K562 (cell line): ENCODE data around the gene NFKBIA. TPM values are rescaled to one million over a fixed set of nuclear protein-coding genes. Genes with fewer than 3 reads are reported as not detected.
A peak's percentile ranks its signal among the peaks of the same experiment; 100 is the strongest.

ENCODE experiments used
- ARID4B ChIP-seq: sonication (generic); formaldehyde crosslinking; IDR thresholded peaks from 2 replicates; pipeline ENCODE4 v1.8.0; 2022; ENCODE audit warnings: mild to moderate bottlenecking, missing genetic modification reagents
- BCL6 ChIP-seq: fragments of 250-450 bp; sonication (Bioruptor Pico); IDR thresholded peaks from 2 replicates; pipeline ENCODE4 v1.4.0; 2020
- CBFA2T3 ChIP-seq: fragments of 450-650 bp; IDR thresholded peaks from 2 replicates; pipeline ENCODE4 v1.6.1; 2017
- DPF2 ChIP-seq: fragments of 450-650 bp; IDR thresholded peaks from 2 replicates; pipeline ENCODE4 v1.6.1; 2016
- ELK3 ChIP-seq: fragments of 450-650 bp; formaldehyde crosslinking; IDR thresholded peaks from 2 replicates; pipeline ENCODE4 v1.4.0; 2020; ENCODE audit warnings: mild to moderate bottlenecking
- GATAD2A ChIP-seq: fragments of 450-650 bp; IDR thresholded peaks from 2 replicates; pipeline ENCODE4 v1.6.1; 2017
- GTF2B ChIP-seq: IDR thresholded peaks from 2 replicates; pipeline ENCODE4 v1.6.1; 2011; ENCODE audit not compliant: insufficient read length; ENCODE audit errors: extremely low read depth
- HDAC3 ChIP-seq: fragments of 450-650 bp; IDR thresholded peaks from 2 replicates; pipeline ENCODE4 v1.6.1; 2018; ENCODE audit warnings: borderline replicate concordance, mild to moderate bottlenecking, moderate library complexity; ENCODE audit not compliant: partially characterized antibody
- HMGN3 ChIP-seq: IDR thresholded peaks from 2 replicates; pipeline ENCODE4 v1.6.1; 2011; ENCODE audit warnings: borderline replicate concordance, low read depth, mild to moderate bottlenecking, mixed read lengths, low read length; ENCODE audit not compliant: insufficient read length; ENCODE audit errors: extremely low read depth
- HOXB6 ChIP-seq: fragments of 250-450 bp; sonication (Bioruptor Pico); IDR thresholded peaks from 2 replicates; pipeline ENCODE4 v1.5.1; 2022; ENCODE audit warnings: mild to moderate bottlenecking, borderline replicate concordance
- JUN ChIP-seq, 2 experiments: sonication (generic) in 1 of 2; formaldehyde crosslinking in 1 of 2; IDR thresholded peaks; 2 replicates each; pipeline versions ENCODE4 v1.6.1 to v1.8.0; 2012 to 2022; ENCODE audit warnings: borderline replicate concordance in 2 of 2, mild to moderate bottlenecking in 2 of 2, improper control_type of control experiment in 1 of 2, low read depth in 1 of 2, low read length in 1 of 2, missing genetic modification reagents in 1 of 2
- KDM4B ChIP-seq, 2 experiments: fragments of 450-650 bp in 1 of 2; sonication (generic) in 1 of 2; IDR thresholded peaks; 2 replicates each; pipeline ENCODE4 v1.6.1; 2016 to 2017; ENCODE audit warnings: borderline replicate concordance in 2 of 2, antibody characterized with exemption in 1 of 2, low read depth in 1 of 2, mild to moderate bottlenecking in 1 of 2
- KLF6 ChIP-seq: fragments of 250-450 bp; sonication (Bioruptor Pico); IDR thresholded peaks from 2 replicates; pipeline ENCODE4 v1.4.0; 2020; ENCODE audit warnings: mild to moderate bottlenecking, moderate library complexity, borderline replicate concordance
- NCOA4 ChIP-seq: fragments of 450-650 bp; IDR thresholded peaks from 2 replicates; pipeline ENCODE4 v1.6.1; 2018; ENCODE audit warnings: mild to moderate bottlenecking; ENCODE audit not compliant: partially characterized antibody
- NR1H2 ChIP-seq: sonication (generic); formaldehyde crosslinking; IDR thresholded peaks from 2 replicates; pipeline ENCODE4 v1.4.0; 2020; ENCODE audit warnings: mild to moderate bottlenecking, missing genetic modification reagents
- SNAPC5 ChIP-seq: fragments of 250-450 bp; sonication (Bioruptor Pico); IDR thresholded peaks from 2 replicates; pipeline ENCODE4 v1.8.0; 2021; ENCODE audit warnings: moderate library complexity, mild to moderate bottlenecking, inconsistent platforms
- XRCC4 ChIP-seq: IDR thresholded peaks from one replicate; pipeline ENCODE4 v1.6.1; 2011; ENCODE audit not compliant: insufficient read depth, insufficient read length; ENCODE audit errors: extremely low read depth
- ZNF408 ChIP-seq: fragments of 250-450 bp; sonication (Bioruptor Pico); IDR thresholded peaks from 2 replicates; pipeline ENCODE4 v1.4.0; 2020; ENCODE audit warnings: low read depth, mild to moderate bottlenecking, moderate library complexity
- polyA plus RNA-seq, 8 experiments: library from polyadenylated mRNA; depleted of rRNA in 4 of 8; stranded (reverse) in 5 of 8; unstranded in 3 of 8; fragments of >200 nt; fragmentation: Nextera tagmentation in 2 of 8; fragmentation: Illumina TruSeq in 1 of 8; extraction: Ambion mirVana in 2 of 8; extraction: Trizol in 1 of 8; gene quantifications; 2 replicates each; pipeline versions ENCODE4 v1.2.1 to v1.2.3, GENCODE V29; 2011 to 2014; ENCODE audit warnings: inconsistent platforms in 1 of 8, missing spikeins in 1 of 8
- total RNA-seq, 7 experiments: library from RNA; depleted of rRNA in 6 of 7; stranded (reverse); fragments of >200 nt in 6 of 7; fragmentation: Illumina TruSeq in 2 of 7; extraction: Trizol in 2 of 7; gene quantifications; 2 replicates each; pipeline versions ENCODE4 v1.2.1 to v1.2.3, GENCODE V29; 2011 to 2021; ENCODE audit warnings: low replicate concordance in 1 of 7
- TF ChIP-seq, protein P1 (sequence below): fragments of 450-650 bp; IDR thresholded peaks from 2 replicates; pipeline ENCODE4 v1.6.1; 2017; ENCODE audit warnings: antibody characterized with exemption

The NFKBIA gene
- total and polyA plus RNA-seq, 9 of the 15 experiments (the other 6 are each of a cell fraction or from before 2014, with no cell fraction given) = 6.9 to 31.8 (median 18.2) TPM

DNA sequence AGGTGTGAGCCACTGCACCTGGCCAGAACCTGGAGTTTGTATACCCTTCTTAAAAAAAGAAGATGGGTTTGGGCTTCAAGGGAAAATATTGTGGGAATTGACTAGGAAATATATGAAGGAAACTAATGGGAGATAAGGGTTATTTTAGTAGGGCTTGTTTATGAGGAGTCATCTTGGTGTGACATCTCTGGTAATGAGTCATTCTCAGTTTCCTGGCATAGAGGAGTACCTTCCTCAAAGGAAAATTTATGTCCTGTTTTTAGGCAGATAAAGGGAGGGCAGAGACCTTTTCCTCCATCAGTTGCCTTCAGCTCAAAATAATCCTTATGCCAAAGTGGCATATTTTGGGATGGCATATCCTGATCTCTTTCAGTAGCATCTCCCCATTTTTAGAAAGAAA is 30.6 kb upstream of the NFKBIA start (continued):
- TF ChIP-seq ELK3 (CRISPR knock-in tag) (no peak), JUN (IDR thresholded peaks at IDR 0.05; ENCODE audit: borderline replicate concordance, low read depth, low read length) (peak; percentile 78), JUN (CRISPR knock-in tag; IDR thresholded peaks at IDR 0.05; ENCODE audit: borderline replicate concordance) (no peak), ARID4B (CRISPR knock-in tag) (no peak), ZNF408 (no peak), CBFA2T3 (peak; percentile 27; the same call in 1 of the 2 replicates), HDAC3 (no peak), SNAPC5 (CRISPR knock-in tag) (no peak), GTF2B (no peak), HMGN3 (no peak), NCOA4 (no peak), KDM4B (IDR thresholded peaks at IDR 0.05; ENCODE audit: borderline replicate concordance in 2 of 2, low read depth in 1 of 2) (no peak), BCL6 (CRISPR knock-in tag) (no peak), HOXB6 (CRISPR knock-in tag) (no peak), NR1H2 (CRISPR knock-in tag) (no peak), GATAD2A (no peak), KLF6 (CRISPR knock-in tag) (no peak), XRCC4 (no peak), DPF2 (peak; percentile 79)
- TF ChIP-seq, protein P1, sequence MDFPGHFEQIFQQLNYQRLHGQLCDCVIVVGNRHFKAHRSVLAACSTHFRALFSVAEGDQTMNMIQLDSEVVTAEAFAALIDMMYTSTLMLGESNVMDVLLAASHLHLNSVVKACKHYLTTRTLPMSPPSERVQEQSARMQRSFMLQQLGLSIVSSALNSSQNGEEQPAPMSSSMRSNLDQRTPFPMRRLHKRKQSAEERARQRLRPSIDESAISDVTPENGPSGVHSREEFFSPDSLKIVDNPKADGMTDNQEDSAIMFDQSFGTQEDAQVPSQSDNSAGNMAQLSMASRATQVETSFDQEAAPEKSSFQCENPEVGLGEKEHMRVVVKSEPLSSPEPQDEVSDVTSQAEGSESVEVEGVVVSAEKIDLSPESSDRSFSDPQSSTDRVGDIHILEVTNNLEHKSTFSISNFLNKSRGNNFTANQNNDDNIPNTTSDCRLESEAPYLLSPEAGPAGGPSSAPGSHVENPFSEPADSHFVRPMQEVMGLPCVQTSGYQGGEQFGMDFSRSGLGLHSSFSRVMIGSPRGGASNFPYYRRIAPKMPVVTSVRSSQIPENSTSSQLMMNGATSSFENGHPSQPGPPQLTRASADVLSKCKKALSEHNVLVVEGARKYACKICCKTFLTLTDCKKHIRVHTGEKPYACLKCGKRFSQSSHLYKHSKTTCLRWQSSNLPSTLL = no peak
